Measurements from ENCODE around the gene NUP85.
A peak's percentile ranks its signal among the peaks of the same experiment; 100 is the strongest.
"Not testable (repeated sequence)": the region's sequence is repeated elsewhere in the genome, so short reads cannot be mapped to it uniquely, and the experiment has no call there.

Gene NUP85

DNA sequence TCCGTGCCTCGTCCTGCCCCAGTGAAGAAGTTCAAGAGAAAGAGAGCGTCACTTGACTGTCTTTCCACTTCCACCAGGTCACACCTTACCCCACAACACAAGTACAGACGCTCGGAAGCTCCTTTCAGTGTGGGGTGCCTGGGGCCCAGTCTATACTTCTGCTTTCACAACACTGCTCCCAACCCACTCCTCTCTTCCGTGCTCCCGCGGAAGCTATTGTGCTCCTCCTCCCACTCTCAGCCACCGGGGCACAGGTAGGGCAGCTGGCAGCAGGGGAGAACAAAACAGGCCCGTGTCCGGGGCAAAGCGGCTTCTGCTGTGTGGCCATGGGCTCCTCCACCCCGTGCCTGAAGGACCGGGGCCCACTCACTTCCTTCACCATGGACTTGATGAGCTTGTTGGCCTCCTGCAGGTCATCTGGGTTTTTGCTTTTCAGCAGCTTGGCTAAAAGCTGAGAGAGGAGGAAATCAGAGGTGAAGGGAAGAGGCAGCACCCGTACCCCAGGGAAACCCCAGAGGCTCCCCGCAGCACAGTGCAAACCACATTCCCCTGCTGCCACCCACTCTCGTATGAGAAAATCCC is 37.1 kb downstream of the NUP85 start:
- peak; percentile 48 to 63 for DNase-seq

DNA sequence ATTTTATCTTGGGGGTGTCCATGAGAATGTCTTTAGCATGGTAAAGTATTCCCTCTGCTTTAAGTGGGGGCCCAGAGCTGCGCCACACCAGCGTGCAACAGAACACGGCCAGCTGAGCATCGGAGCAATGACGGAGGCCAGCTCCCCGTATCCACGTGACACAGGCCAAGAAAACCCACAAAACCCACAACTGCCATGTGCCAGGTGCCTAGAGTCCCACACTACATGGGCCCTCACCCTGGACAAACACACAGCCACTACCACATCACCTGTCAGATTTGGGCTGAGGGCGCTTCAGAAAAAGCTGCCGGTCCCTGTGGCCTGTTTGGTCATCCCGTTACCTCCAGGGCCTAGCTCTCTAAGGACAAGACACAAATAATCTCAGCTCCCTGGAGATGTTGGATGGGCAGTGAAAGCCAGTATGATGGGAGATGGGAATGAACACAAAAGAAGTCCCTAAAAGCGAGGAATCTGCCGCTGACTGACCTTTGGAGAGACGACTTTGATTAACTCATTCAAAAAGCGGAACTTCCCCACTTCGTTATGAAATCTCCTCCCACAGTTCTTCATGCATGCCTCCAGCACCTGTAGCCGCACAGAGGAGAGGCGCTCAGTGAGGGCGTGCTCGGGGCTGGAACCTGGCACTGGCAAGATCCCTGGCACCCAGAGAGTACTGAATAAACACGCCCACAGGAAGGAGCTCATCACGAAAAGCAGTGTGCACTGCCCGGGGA is 38.8 kb downstream of the NUP85 start:
- peak; percentile 14 to 38 for DNase-seq

DNA sequence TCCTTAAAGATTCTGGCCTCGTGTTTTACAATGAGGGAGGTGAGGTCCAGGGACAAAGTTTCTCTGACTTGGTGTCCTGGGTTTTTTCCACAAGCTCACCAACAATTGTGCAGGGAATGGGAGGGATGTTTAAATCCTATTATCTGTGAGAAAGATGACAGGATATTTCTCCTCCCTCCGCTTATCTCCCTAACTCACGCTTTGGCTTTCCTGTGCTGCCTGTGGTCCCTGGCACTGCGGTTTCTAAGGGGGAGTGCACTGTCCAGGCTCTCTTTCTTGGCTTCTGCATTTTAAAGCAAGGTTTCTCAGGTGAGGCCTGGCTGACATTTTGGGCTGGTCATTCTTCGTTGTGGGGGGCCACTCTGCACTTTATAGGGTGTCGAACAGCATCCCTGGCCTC is 39.5 kb downstream of the NUP85 start:
- no peak for DNase-seq

DNA sequence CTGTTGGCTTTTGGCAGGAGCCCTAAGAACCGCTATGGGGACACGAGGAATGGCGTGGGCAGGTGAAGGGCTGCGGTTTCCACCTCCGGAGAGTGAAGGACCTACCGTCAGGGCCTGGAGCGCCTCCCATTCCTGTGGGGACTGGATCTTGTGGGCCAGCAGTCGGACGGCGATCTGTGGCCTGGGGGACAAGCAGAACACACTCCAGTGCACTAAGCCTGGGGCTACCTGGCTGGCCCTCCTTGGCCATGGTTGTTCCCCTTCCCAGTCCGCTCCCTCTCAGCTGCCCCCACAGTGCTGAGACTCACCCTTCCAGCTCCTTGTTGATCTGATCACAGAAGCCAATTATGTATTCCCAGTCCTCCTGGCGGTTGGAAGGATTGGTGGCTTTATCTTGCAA is 40.9 kb downstream of the NUP85 start:
- no peak for DNase-seq

DNA sequence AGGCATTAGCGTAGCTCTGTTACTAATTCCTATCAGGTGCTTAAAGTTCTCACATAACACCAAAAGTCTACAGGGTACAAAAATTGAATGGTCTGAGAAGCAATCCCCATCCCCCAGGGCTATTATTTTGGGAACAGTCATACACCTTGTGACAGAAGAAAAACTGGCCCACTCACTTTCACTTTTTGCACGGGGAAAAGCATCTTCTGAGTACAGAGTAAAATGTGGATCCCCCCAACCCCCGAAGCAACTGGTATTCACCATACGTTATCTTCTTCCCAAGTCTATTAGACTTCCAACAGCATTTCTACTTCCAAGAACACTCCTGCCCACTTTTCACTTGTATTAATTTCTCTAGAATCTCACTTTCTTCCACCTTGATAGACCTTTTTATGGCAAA is 44.1 kb downstream of the NUP85 start:
- no peak for DNase-seq

DNA sequence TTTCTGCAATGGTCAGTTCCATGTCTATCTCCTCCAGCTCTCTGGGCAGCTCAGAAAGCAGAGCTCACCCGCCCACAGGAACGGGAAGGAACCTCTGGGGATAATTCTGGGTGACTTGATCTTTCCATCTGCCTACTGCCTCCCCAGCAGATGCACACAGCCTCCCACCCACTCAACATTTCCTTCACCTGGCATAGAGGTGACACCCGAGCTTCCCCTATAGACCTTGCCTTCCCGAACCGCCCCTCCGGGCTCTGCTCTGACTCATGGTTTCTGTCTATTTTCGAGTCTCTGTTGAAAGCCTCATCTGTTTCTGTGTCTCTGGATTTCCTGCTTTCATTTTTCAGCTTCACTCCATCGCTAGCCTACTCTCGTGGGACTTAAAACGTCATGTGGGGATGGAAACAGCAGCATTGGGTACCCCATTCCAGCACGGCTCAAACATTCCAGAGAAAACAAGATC is 44.6 kb downstream of the NUP85 start:
- DNase-seq, result peak; percentile 31 to 53

DNA sequence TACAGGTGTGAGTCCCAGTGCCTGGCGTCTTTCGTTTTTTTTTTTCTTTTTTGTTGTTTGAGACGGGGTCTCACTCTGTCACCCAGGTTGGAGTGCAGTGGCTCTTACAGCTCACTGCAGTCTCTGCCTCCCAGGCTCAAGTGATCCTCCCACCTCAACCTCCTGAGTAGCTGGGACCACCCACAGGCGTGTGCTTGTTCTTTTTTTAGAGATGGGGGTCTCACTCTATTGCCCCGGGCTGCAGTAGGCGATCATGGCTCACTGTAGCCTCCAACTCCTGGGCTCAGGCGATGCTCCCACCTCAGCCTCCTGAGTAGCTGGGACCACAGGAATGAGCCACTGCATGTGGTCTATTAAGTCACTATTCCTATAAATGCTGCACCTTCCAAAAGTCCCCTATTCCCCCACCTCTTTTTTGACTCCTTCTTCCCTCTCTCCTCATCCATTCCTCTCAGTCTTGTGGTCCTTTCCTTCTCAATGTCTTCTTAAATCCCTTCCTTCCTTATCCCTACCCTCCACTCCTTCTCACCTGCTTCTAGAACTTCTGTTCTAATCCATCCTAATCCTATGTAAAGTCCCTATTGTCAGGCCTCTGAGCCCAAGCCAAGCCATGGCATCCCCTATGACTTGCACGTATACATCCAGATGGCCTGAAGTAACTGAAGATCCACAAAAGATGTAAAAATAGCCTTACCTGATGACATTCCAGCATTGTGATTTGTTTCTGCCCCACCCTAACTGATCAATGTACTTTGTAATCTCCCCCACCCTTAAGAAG is 46.7 kb downstream of the NUP85 start:
- no peak for DNase-seq

DNA sequence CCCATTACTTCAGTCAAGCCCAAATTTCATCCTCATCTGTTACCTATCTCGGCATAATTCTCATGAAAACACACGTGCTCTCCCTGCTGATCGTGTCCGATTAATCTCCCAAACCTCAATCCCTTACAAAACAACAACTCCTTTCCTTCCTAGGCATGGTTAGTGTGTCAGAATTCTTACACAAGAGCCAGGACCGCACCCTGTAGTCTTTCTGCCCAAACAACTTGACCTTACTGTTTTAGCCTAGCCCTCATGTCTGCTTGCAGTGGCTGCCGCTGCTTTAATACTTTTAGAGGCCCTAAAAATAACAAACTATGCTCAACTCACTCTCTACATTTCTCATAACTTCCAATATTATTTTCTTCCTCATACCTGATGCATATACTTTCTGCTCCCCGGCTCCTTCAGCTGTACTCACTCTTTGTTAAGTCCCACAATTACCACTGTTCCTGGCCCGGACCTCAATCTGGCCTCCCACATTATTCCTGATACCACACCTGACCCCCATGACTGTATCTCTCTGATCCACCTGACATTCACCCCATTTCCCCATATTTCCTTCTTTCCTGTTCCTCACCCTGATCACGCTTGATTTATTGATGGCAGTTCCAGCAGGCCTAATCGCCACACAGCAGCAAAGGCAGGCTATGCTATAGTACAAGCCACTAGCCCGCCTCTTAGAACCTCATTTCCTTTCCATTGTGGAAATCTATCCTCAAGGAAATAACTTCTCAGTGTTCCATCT is 50.6 kb downstream of the NUP85 start:
- not testable (repeated sequence) for DNase-seq

DNA sequence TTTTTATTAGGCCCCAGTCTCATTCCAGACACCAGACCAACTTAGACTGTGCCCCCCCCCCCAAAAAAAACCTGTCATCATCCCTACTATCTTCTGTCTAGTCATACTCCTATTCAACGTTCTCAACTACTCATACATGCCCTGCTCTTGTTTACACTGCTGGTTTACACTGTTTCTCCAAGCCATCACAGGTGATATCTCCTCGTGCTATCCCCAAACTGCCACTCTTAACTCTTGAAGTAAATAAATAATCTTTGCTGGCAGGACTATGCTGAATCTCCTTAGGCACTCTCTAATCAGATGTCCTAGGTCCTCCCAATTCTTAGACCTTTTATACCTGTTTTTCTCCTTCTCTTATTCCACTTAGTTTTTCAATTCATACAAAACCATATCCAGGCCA is 51.7 kb downstream of the NUP85 start:
- DNase-seq, result not testable (repeated sequence)

DNA sequence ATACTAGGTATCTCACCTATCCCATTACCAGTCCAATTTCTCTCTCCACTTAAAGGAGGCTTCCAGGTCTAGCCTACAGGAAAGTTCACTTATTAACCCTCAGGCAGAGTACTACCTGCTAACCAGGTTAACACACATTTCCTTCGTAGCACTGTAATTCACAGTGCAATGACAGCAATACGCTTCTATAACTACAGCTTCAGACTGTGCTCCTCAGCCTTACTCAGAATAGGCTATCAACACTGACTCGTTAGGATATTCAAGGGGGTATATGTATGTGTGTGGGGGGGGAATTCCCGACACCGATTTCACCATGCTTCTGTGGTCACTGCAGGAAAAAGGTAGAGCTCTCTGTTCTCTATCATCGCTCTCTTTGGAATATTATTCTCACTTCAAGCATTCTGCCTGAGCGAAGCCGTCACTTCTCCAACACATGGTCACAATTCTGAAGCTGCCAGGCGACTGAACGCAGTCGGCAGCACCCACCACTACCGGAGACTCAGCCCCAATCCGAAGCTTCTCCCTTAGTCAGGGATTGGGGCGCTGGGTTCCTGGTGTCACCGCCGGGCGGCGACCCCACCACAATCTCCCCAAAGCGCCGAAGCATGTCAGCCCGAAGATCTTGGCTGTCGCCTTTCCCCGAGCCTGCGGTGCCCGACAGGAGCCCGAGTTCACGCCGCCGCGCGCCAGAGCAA is 55.3 kb downstream of the NUP85 start:
- DNase-seq, result peak; percentile 50 to 61

DNA sequence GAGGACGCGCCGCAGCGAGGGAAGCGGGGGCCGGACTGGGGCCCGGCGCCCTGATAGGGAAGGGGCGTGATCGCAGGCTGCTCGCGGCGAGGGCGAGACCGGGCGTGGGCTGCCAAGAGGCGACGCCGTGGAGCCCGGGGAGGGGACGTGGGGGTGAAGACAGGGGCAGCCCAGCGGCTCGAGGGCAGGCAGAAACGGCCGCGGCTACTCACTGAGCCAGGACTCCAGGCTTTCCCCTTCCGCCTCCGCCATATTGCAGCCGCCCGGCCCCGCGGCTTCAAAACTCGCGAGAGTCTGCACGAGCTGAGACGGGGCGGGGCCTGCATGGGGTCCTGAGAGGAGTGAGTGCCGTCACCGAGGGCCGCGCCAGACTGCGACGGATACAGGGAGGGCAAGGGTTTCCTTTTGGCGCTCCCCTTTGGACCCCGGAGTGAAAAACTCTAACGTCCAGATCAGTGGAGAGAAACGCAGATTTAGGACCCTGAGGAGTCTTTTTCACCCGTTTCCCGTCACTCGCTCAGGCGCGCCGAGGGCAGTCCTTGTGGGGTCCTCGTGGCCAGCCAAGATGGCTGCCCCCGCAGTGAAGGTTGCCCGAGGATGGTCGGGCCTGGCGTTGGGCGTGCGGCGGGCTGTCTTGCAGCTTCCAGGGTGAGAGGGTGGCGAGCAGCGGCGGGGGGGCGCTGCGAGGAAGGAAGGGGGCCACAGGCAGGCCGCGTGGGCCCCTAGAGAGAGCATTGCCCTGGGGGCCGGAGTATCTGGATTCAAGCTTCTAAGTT is 56.0 kb downstream of the NUP85 start, which contains the start of the genes GGA3 and MRPS7:
GGA3 (minus strand) TSS at position 271 of the 776 bp plus-strand sequence; CDS start at position 252, 19 bp downstream.
MRPS7 (plus strand) TSS at position 544 of the 776 bp plus-strand sequence; CDS start at position 566, 22 bp downstream.
- DNase-seq, result peak; percentile 94 to 96

DNA sequence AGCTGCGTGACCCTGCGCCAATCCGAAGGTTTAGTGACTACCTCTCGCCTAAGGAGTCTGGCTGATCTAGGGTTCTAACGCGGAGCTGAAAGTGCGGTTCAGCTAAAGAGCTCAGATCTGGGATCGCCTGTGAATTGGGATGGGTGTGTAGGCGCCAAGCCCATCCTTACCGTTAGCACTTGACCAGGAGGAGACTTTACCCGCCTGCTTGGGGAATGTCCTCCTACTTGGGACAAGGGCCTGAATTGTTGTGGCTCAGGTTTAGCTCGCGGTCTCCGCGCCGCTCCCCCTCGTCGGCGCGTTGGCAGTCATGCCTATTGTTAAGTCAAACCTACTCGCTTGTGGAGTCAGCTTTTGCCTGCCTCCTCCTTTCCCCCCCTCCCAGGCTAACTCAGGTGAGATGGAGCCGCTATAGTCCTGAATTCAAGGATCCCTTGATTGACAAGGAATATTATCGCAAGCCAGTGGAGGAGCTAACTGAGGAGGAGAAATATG is 56.7 kb downstream of the NUP85 start:
- DNase-seq, result no peak

DNA sequence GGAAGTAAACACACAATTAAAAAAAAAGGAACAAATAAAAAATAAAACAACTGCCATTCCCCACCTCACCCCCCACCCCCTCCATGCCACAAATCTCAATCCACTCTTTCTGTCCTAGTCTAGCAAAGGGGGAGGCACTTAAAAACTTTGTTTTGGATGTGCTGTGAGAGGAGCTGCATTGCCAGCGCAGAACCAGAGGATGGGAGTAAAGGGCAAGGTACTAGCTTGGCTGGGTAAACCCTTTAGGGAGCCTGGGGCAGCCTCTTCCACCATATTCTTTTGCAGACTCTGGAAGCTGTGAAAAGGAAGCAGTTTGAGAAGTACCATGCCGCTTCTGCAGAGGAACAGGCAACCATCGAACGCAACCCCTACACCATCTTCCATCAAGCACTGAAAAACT is 57.6 kb downstream of the NUP85 start:
- no peak for DNase-seq

DNA sequence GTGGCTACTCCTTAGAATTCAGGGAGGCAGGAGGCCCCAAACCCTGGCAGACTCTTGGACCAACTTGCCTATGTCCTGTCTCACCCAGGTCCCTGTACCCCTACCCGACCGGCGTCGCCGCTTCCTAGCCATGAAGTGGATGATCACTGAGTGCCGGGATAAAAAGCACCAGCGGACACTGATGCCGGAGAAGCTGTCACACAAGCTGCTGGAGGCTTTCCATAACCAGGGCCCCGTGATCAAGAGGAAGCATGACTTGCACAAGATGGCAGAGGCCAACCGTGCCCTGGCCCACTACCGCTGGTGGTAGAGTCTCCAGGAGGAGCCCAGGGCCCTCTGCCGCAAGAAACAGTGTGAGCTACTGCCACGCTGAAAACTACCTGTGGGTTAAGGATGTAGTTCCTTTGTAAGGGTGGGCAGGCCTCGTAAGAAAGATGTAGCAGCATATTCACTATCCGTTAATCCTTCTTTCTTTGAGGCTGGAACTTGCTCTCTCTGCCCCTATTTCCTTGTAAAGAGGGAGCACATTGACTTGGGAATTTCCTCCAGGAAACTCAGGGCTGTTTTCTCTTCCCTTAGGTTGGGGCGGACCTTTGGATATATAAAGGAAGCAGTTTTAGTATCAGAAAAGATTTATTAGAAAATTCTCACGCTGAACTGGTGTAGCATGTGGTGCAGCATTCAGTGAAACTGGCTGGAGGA is 60.3 kb downstream of the NUP85 start:
- DNase-seq, result no peak

DNA sequence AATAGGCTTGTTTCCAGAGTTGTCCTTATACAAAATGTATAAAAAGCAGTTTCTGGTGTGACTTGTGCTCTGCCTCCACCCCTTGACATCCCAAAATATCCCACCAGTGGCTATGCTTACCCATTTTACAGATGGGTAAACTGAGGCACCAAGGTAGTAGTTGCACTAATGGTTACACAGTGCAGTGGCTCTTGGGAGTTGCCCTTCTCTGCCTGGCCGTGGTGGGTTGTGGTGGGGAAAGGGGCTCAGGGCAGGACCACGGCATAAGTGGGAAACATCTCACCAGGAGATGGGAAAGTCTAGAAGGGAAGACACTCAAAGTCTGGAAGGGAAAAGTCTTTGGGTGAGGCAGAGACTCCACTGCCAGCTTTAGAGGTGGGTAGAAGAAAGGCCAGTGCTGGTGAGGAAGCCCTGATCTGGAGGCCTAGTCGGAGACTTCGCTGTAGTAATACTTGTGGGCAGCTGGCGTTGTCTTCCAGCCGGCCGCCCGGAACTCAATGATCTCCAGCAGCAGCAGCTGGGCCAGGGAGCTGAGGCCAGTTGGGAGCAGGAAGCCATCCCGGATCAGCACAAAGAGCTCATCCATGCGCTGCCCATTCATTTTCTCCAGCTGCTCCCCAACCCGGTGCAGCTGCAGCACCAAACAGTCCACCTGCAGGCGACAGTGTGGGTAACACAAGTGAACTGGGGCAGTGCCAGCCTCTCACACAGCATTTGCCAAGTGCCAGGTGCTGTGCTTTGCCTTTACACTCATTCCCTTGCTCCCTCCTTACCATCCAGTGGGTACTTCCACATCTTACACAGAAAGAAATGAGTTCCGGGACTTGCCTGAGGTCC is 61.1 kb downstream of the NUP85 start:
- DNase-seq, result no peak

DNA sequence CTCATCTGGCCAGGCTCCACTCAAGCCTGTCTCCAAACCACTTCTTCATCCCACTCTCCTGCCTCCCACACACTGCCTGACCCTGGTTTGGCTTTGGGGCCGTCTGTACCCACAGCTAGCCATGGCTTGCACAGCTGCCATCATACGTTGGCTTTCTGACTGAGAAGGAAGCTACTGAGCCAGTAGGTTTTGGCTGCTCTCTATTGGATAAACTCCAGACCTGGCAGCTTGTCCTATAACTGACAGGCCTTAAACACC is 61.6 kb downstream of the NUP85 start:
- DNase-seq, result no peak

DNA sequence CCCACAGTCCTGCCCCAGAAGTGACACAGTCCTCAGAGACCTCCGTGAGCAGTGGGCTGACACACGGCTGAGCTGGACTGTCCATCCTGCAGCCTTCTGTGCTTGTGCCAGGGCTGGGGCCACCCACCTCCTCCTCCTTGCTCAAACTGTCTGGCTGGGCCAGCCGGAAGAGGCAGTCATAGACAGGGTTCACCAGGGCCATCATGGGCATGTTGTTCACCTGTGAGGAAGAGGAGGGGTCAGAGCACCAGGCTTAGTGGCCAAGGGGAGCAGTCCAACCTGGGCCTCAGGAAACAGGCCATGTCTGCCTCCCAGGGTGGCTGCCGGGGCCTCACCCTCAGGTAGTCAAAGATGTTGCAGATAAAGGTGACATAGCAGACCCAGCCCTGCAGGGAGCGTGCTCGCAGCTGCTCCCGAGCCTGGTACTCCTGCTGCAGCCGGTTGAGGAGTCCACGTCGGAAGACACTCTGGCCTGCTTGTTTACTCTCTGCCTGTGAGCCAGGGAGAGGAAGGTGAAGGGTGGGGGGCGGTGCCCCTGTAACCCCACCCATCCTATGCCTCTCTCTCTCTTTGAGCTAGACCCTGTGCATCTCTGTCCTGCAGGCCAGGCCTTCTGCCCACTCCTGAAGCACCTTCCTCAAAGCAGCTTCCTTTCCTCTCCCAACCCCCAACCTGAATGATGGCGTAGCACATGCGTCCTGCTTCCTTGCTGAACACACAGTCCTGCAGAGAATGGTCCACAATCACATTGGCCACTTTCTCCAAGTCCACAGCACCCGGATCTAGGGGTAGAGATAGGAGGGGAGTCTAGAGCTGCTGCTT is 62.1 kb downstream of the NUP85 start:
- DNase-seq, result no peak

DNA sequence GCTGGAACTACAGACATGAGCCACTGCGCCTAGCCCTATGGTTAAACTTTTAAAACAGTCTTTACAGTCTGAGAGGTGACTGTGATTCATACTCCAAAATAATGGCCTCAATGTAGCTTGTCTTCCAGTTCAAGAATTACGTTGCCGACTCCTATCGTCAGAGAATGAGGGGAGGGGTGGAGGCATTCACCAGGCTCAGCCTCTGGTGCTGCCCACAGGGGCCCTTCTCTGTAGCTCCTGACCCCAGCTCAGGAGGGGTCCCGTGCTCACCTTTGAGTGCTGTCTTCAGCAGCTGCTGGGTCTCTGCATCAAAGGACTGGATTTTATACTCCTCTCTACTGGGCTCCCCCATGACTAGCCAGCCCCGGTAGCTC is 64.4 kb downstream of the NUP85 start:
- no peak for DNase-seq

Measured in CD4-positive, alpha-beta T cell treated with Interleukin-1 beta for 1 hour (primary cell).